ENCODE measurements around the gene TNFSF9. TPM values are rescaled to one million over a fixed set of nuclear protein-coding genes. Genes with fewer than 3 reads are reported as not detected.

Gene TNFSF9
- total and polyA plus RNA-seq, 2 of the 8 experiments (the other 6 are each of a cell fraction or from before 2014, with no cell fraction given): 1.7 to 4.4 TPM

- H3K27me3 ChIP-seq (replicated peaks in 1 of 4; ENCODE audit: control insufficient read depth in 3 of 4, extremely low read depth in 1 of 4, insufficient read depth in 3 of 4, low read length in 3 of 4): no peaks in the 10 kb centered on the region
- no peak overlapping the region for H3K9ac ChIP-seq (replicated peaks in 1 of 4; ENCODE audit: extremely low read depth in 1 of 4, low read depth in 3 of 4, low read length in 3 of 4)
- no peak overlapping the region for H3K18ac ChIP-seq (ENCODE audit: extremely low read depth, low read length)
- H3K36me3 ChIP-seq (ENCODE audit: control insufficient read depth in 2 of 4, insufficient read depth in 4 of 4, low read length in 3 of 4): no peaks in the 10 kb centered on the region
- ChIA-PET CTCF (ENCODE audit: partially characterized antibody) (interaction anchor here (0.6 to 1.0 kb wide), 2 partner anchors 30 to 64 kb away, joined by 3 to 4 read pairs; no protein-coding TSS in a partner anchor), POLR2A (ENCODE audit: partially characterized antibody) (no interaction called here)
- DNase-seq (ENCODE audit: low read depth in 1 of 2, low spot score in 2 of 2) (no peak), FAIRE-seq (no peak)
- H4K8ac ChIP-seq (ENCODE audit: extremely low read depth, insufficient read depth, low read length): no peak overlapping the region
- no peaks in the 10 kb centered on the region for H3K79me2 ChIP-seq (ENCODE audit: control insufficient read depth in 1 of 2, insufficient read depth in 2 of 2, low read length in 2 of 2)
- H2AK5ac ChIP-seq (ENCODE audit: low read depth, low read length): no peak overlapping the region
- no peaks in the 10 kb centered on the region for H4K20me1 ChIP-seq (replicated peaks in 1 of 2; ENCODE audit: control insufficient read depth in 1 of 2, insufficient read depth in 2 of 2, low read length in 2 of 2)
- H3K4me3 ChIP-seq (ENCODE audit: extremely low read depth in 1 of 4, insufficient read depth in 2 of 4, low read depth in 3 of 4, low read length in 4 of 4): no peak overlapping the region
- H4K91ac ChIP-seq (replicated peaks; ENCODE audit: insufficient read length, low read length): no peak overlapping the region
- no peak overlapping the region for H3K27ac ChIP-seq (ENCODE audit: low read depth, low read length)
- H4K5ac ChIP-seq (ENCODE audit: insufficient read length, low read depth, low read length): no peak overlapping the region
- H2BK12ac ChIP-seq (ENCODE audit: low read depth, low read length): no peak overlapping the region
- H2BK120ac ChIP-seq (replicated peaks; ENCODE audit: low read depth, low read length): no peak overlapping the region
- H2BK15ac ChIP-seq (ENCODE audit: low read length): no peak overlapping the region
- H2BK5ac ChIP-seq (ENCODE audit: low read depth, low read length): no peak overlapping the region
- no peak overlapping the region for H2BK20ac ChIP-seq (ENCODE audit: low read length)
- no peak overlapping the region for H3K4me2 ChIP-seq (ENCODE audit: insufficient read depth in 1 of 2, low read depth in 2 of 2, low read length in 2 of 2)
- 90 to 100% methylated on average over 1 to 2 of the region's 2 CpGs for WGBS, 2 experiments (ENCODE audit: extremely low coverage in 1 of 2, insufficient coverage in 1 of 2, insufficient read length in 1 of 2, insufficient replicate concordance in 2 of 2, low coverage in 1 of 2, low lambda C conversion rate in 2 of 2, missing lambda C conversion rate in 1 of 2)
- H3K23me2 ChIP-seq (ENCODE audit: low read depth, low read length): peaks cover 3% of the 10 kb centered on the region; the same call in 1 of the 2 replicates
- H3K4me1 ChIP-seq (replicated peaks in 1 of 4; ENCODE audit: control insufficient read depth in 3 of 4, insufficient read depth in 4 of 4, low read length in 3 of 4): peaks cover 0 to 5% (median 3%) of the 10 kb centered on the region in 4 experiments; a peak in 4 of 7 replicates
- H3K79me1 ChIP-seq (ENCODE audit: low read depth, low read length): no peaks in the 10 kb centered on the region
- H2AFZ ChIP-seq (ENCODE audit: low read length): no peak overlapping the region
- no peak overlapping the region for H3K4ac ChIP-seq (replicated peaks; ENCODE audit: insufficient read length, low read depth, low read length)
- no peak overlapping the region for H3K56ac ChIP-seq (replicated peaks; ENCODE audit: insufficient read length, low read depth, low read length)
- H3K14ac ChIP-seq (ENCODE audit: insufficient read length): no peak overlapping the region
- H3K23ac ChIP-seq (ENCODE audit: insufficient read length): no peak overlapping the region
- H3K9me3 ChIP-seq (ENCODE audit: insufficient read depth in 2 of 2, low read depth in 1 of 2, low read length in 1 of 2): no peaks in the 10 kb centered on the region
- TF ChIP-seq NRF1 (IDR thresholded peaks at IDR 0.05; ENCODE audit: low read depth, low read length): no peak
- TF ChIP-seq NANOG (IDR thresholded peaks at IDR 0.05; ENCODE audit: insufficient read depth, low read depth, low read length, poor library complexity, severe bottlenecking): no peak
- TF ChIP-seq SIX5 (IDR thresholded peaks at IDR 0.05; ENCODE audit: low read depth, low read length): no peak
- TF ChIP-seq MAFK (IDR thresholded peaks at IDR 0.05; ENCODE audit: low read depth, low read length): no peak
- TF ChIP-seq SP2 (IDR thresholded peaks at IDR 0.05; ENCODE audit: low read length): no peak
- no peak for TF ChIP-seq FOSL1 (IDR thresholded peaks at IDR 0.05; ENCODE audit: insufficient read depth, low read depth, low read length)
- TF ChIP-seq TEAD4 (IDR thresholded peaks at IDR 0.05; ENCODE audit: low read depth, low read length): no peak
- TF ChIP-seq POU5F1 (IDR thresholded peaks at IDR 0.05; ENCODE audit: low read depth, low read length): no peak
- TF ChIP-seq TAF1 (IDR thresholded peaks at IDR 0.05; ENCODE audit: low read depth, low read length): no peak
- no peak for TF ChIP-seq SUZ12 (IDR thresholded peaks at IDR 0.05; ENCODE audit: low read length)
- no peak for TF ChIP-seq JUND (IDR thresholded peaks at IDR 0.05; ENCODE audit: low read length)
- TF ChIP-seq KDM4A (IDR thresholded peaks at IDR 0.05; ENCODE audit: low read depth, low read length, severe bottlenecking): no peak
- no peak for TF ChIP-seq HDAC2 (IDR thresholded peaks at IDR 0.05; ENCODE audit: borderline replicate concordance in 1 of 2, low read depth in 2 of 2, low read length in 2 of 2)
Observed at GRCh38 chr19:6556043-6556449, 25.2 kb downstream of the TNFSF9 start.

All from H1 (cell line).